Dedifferentiated amniotic fluid mesenchymal stem cell (primary cell): ENCODE measurements around the gene WSB1.
"Not testable (repeated sequence)": the region's sequence is repeated elsewhere in the genome, so short reads cannot be mapped to it uniquely, and the experiment has no call there.

Experiments used
- DNase-seq: peaks from one replicate; pipeline ENCODE4 v3.0.0-alpha.2; 2016; ENCODE audit errors: extremely low spot score

The WSB1 gene

GRCh38 chr17:27293898-27294688 lies at the start of gene WSB1:
WSB1 (plus strand) TSS chr17:27294114; CDS start chr17:27294396, 282 bp downstream.
- DNase-seq = peak; percentile 89

GRCh38 chr17:27244491-27245223 lies 49.3 kb upstream of the WSB1 start:
- peak; percentile 96 for DNase-seq

GRCh38 chr17:27245230-27245696 lies 48.7 kb upstream of the WSB1 start:
- DNase-seq = peak; percentile 78

GRCh38 chr17:27246537-27246936 lies 47.4 kb upstream of the WSB1 start:
- DNase-seq = no peak

- peak; percentile 91 for DNase-seq
Observed at GRCh38 chr17:27247071-27247957, 46.6 kb upstream of the WSB1 start.

GRCh38 chr17:27247958-27248342 lies 46.0 kb upstream of the WSB1 start:
- no peak for DNase-seq

- DNase-seq = not testable (repeated sequence)
Observed at GRCh38 chr17:27250791-27251190, 43.1 kb upstream of the WSB1 start.

GRCh38 chr17:27254802-27255201 lies 39.1 kb upstream of the WSB1 start:
- DNase-seq = not testable (repeated sequence)

- DNase-seq = peak; percentile 86
Observed at GRCh38 chr17:27256225-27257030, 37.5 kb upstream of the WSB1 start.

GRCh38 chr17:27257031-27257357 lies 36.9 kb upstream of the WSB1 start:
- DNase-seq = no peak

- DNase-seq = no peak
Observed at GRCh38 chr17:27259356-27259755, 34.6 kb upstream of the WSB1 start.

- DNase-seq = no peak
Observed at GRCh38 chr17:27263386-27263785, 30.5 kb upstream of the WSB1 start.

GRCh38 chr17:27264068-27264812 lies 29.7 kb upstream of the WSB1 start:
- DNase-seq = no peak

GRCh38 chr17:27265333-27265732 lies 28.6 kb upstream of the WSB1 start:
- DNase-seq = no peak

GRCh38 chr17:27266228-27266627 lies 27.7 kb upstream of the WSB1 start:
- DNase-seq = no peak

GRCh38 chr17:27268394-27269085 lies 25.4 kb upstream of the WSB1 start:
- no peak for DNase-seq

GRCh38 chr17:27269201-27269600 lies 24.7 kb upstream of the WSB1 start:
- no peak for DNase-seq

GRCh38 chr17:27269974-27270373 lies 23.9 kb upstream of the WSB1 start:
- no peak for DNase-seq

GRCh38 chr17:27276653-27277156 lies 17.2 kb upstream of the WSB1 start:
- no peak for DNase-seq

- DNase-seq = not testable (repeated sequence)
Observed at GRCh38 chr17:27279132-27279531, 14.8 kb upstream of the WSB1 start.
